HG02763 (cell line): ENCODE data around the gene SEC16B.

Experiments used
- ATAC-seq: cut with Tn5 transposase; IDR thresholded peaks from one replicate; pipeline ENCODE4 v1.9.1; 2021; ENCODE audit warnings: mild to moderate bottlenecking, moderate library complexity; ENCODE audit not compliant: unreplicated experiment

Gene SEC16B

GRCh38 chr1:177978530-177978929, 8.7 kb upstream of the SEC16B start:
- no peak for ATAC-seq

GRCh38 chr1:177977141-177977540, 7.3 kb upstream of the SEC16B start:
- no peak for ATAC-seq

GRCh38 chr1:177976596-177976995, 6.7 kb upstream of the SEC16B start:
- ATAC-seq = no peak

GRCh38 chr1:177975588-177976495, 6.0 kb upstream of the SEC16B start:
- ATAC-seq = no peak

GRCh38 chr1:177973585-177973984, 3.7 kb upstream of the SEC16B start:
- no peak for ATAC-seq

- ATAC-seq = no peak
Measured at GRCh38 chr1:177969109-177969508, 749 bp downstream of the SEC16B start.

GRCh38 chr1:177966199-177966598, 3.7 kb downstream of the SEC16B start:
- no peak for ATAC-seq

- no peak for ATAC-seq
Measured at GRCh38 chr1:177965293-177965692, 4.6 kb downstream of the SEC16B start.

- ATAC-seq = no peak
Measured at GRCh38 chr1:177964336-177964735, 5.5 kb downstream of the SEC16B start.

GRCh38 chr1:177960939-177961622, 8.8 kb downstream of the SEC16B start:
- no peak for ATAC-seq

- no peak for ATAC-seq
Measured at GRCh38 chr1:177959811-177960515, 9.9 kb downstream of the SEC16B start.

- no peak for ATAC-seq
Measured at GRCh38 chr1:177958092-177958491, 11.8 kb downstream of the SEC16B start.

- ATAC-seq = no peak
Measured at GRCh38 chr1:177954076-177954475, 15.8 kb downstream of the SEC16B start.

GRCh38 chr1:177953549-177953948, 16.3 kb downstream of the SEC16B start:
- ATAC-seq = no peak

GRCh38 chr1:177952691-177953090, 17.2 kb downstream of the SEC16B start:
- ATAC-seq = no peak

- no peak for ATAC-seq
Measured at GRCh38 chr1:177952249-177952648, 17.6 kb downstream of the SEC16B start.

GRCh38 chr1:177950506-177950905, 19.4 kb downstream of the SEC16B start:
- no peak for ATAC-seq

- peak; percentile 65 for ATAC-seq
Measured at GRCh38 chr1:177948336-177948972, 21.4 kb downstream of the SEC16B start.

- ATAC-seq = no peak
Measured at GRCh38 chr1:177947623-177948022, 22.2 kb downstream of the SEC16B start.

GRCh38 chr1:177945943-177946650, 23.8 kb downstream of the SEC16B start:
- ATAC-seq = no peak
